GM23248 (cell line): ENCODE results near the gene FAM47A.

ENCODE experiments used
- EZH2 ChIP-seq: fragments of 200-600 bp; sonication (generic); IDR thresholded peaks from 2 replicates; pipeline ENCODE4 v1.6.1; 2018; ENCODE audit warnings: antibody characterized with exemption, mild to moderate bottlenecking; ENCODE audit not compliant: insufficient read depth, poor library complexity, severe bottlenecking
- EZH2phosphoT487 ChIP-seq: fragments of 200-600 bp; sonication (generic); IDR thresholded peaks from 2 replicates; pipeline ENCODE4 v1.6.1; 2018; ENCODE audit warnings: antibody characterized with exemption, moderate library complexity, mild to moderate bottlenecking, low read depth; ENCODE audit not compliant: insufficient read depth

GRCh38 chrX:34146906-34147305 lies 14.8 kb upstream of the FAM47A start:
- TF ChIP-seq EZH2 (no peak), EZH2phosphoT487 (no peak)
